SU-DHL-6 (cell line): Measurements from ENCODE around the gene LIN28A.

Source experiments
- EZH2phosphoT487 ChIP-seq: fragments of 200-600 bp; sonication (generic), shearing (Covaris generic); conservative IDR thresholded peaks from 2 replicates; pipeline ENCODE4 v1.6.1; 2018; ENCODE audit warnings: mild to moderate bottlenecking, antibody characterized with exemption, low read length, moderate library complexity, mixed read lengths
- TF ChIP-seq, protein P1 (sequence below): fragments of 200-600 bp; sonication (generic); IDR thresholded peaks from one replicate; pipeline ENCODE4 v1.5.1; 2017; ENCODE audit warnings: antibody characterized with exemption, mild to moderate bottlenecking, low read length, moderate library complexity; ENCODE audit not compliant: insufficient read depth, poor library complexity, severe bottlenecking

DNA sequence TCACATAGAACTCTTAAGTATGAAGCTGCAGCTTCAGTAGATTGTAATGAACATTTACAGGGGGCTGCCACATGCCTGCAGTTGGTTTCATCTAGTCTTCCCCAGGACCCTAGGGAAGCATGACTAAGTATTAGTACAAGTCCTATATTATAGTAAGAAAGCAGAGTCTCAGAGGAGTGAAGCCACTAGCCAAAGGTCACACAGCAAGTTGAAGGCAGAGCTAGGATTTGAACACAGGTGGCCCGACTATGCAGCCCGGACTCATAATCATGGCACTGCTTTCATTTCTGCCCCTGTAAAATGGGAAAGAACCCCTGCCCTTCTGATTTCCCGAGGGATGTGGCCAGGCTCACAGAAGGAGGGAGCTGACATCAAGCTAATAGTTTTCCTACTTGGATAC lies 48.3 kb upstream of the LIN28A start:
- TF ChIP-seq, protein P1, sequence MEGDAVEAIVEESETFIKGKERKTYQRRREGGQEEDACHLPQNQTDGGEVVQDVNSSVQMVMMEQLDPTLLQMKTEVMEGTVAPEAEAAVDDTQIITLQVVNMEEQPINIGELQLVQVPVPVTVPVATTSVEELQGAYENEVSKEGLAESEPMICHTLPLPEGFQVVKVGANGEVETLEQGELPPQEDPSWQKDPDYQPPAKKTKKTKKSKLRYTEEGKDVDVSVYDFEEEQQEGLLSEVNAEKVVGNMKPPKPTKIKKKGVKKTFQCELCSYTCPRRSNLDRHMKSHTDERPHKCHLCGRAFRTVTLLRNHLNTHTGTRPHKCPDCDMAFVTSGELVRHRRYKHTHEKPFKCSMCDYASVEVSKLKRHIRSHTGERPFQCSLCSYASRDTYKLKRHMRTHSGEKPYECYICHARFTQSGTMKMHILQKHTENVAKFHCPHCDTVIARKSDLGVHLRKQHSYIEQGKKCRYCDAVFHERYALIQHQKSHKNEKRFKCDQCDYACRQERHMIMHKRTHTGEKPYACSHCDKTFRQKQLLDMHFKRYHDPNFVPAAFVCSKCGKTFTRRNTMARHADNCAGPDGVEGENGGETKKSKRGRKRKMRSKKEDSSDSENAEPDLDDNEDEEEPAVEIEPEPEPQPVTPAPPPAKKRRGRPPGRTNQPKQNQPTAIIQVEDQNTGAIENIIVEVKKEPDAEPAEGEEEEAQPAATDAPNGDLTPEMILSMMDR, result no peak
- no peak for TF ChIP-seq EZH2phosphoT487
